ENCODE measurements around the gene COLEC11.

DNA sequence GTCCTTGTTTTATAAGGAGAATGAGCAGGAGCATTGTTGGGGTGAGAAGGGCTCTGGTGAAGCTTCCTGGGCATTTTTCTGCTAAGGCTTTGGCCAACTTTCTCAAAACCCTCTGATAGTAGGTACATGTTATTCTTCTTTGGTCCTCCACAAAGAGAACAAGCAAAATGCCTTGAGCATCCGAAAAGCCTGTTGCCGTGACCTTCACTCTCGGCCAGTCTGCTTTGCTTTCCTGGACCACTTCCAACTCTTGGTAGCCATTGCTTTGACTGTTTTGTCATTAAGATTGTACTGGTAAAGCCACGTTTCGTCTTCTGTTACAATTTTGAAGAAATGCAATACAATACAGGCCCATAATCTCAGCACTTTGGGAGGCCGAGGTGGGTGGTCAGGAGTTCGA, 35.7 kb downstream of the COLEC11 start:
- TF ChIP-seq MEIS1 (CRISPR knock-in tag; IDR thresholded peaks at IDR 0.05; ENCODE audit: borderline replicate concordance) (no peak), ZNF16 (tag by site-specific recombination; IDR thresholded peaks at IDR 0.05; ENCODE audit: low read depth) (no peak), ZNF391 (tag by site-specific recombination; IDR thresholded peaks at IDR 0.05; ENCODE audit: borderline replicate concordance, low read depth) (no peak), KLF10 (tag by site-specific recombination; IDR thresholded peaks at IDR 0.05) (no peak), TRIM28 (IDR thresholded peaks at IDR 0.05; ENCODE audit: borderline replicate concordance, low read length) (no peak), WT1 (tag by site-specific recombination; IDR thresholded peaks at IDR 0.05) (no peak), ZNF133 (tag by site-specific recombination; IDR thresholded peaks at IDR 0.05) (no peak)
- TF ChIP-seq, protein P1, sequence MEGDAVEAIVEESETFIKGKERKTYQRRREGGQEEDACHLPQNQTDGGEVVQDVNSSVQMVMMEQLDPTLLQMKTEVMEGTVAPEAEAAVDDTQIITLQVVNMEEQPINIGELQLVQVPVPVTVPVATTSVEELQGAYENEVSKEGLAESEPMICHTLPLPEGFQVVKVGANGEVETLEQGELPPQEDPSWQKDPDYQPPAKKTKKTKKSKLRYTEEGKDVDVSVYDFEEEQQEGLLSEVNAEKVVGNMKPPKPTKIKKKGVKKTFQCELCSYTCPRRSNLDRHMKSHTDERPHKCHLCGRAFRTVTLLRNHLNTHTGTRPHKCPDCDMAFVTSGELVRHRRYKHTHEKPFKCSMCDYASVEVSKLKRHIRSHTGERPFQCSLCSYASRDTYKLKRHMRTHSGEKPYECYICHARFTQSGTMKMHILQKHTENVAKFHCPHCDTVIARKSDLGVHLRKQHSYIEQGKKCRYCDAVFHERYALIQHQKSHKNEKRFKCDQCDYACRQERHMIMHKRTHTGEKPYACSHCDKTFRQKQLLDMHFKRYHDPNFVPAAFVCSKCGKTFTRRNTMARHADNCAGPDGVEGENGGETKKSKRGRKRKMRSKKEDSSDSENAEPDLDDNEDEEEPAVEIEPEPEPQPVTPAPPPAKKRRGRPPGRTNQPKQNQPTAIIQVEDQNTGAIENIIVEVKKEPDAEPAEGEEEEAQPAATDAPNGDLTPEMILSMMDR (tag by site-specific recombination; IDR thresholded peaks at IDR 0.05): no peak
- TF ChIP-seq, protein P2, sequence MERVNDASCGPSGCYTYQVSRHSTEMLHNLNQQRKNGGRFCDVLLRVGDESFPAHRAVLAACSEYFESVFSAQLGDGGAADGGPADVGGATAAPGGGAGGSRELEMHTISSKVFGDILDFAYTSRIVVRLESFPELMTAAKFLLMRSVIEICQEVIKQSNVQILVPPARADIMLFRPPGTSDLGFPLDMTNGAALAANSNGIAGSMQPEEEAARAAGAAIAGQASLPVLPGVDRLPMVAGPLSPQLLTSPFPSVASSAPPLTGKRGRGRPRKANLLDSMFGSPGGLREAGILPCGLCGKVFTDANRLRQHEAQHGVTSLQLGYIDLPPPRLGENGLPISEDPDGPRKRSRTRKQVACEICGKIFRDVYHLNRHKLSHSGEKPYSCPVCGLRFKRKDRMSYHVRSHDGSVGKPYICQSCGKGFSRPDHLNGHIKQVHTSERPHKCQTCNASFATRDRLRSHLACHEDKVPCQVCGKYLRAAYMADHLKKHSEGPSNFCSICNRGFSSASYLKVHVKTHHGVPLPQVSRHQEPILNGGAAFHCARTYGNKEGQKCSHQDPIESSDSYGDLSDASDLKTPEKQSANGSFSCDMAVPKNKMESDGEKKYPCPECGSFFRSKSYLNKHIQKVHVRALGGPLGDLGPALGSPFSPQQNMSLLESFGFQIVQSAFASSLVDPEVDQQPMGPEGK (tag by site-specific recombination; IDR thresholded peaks at IDR 0.05): no peak
- TF ChIP-seq, protein P3, sequence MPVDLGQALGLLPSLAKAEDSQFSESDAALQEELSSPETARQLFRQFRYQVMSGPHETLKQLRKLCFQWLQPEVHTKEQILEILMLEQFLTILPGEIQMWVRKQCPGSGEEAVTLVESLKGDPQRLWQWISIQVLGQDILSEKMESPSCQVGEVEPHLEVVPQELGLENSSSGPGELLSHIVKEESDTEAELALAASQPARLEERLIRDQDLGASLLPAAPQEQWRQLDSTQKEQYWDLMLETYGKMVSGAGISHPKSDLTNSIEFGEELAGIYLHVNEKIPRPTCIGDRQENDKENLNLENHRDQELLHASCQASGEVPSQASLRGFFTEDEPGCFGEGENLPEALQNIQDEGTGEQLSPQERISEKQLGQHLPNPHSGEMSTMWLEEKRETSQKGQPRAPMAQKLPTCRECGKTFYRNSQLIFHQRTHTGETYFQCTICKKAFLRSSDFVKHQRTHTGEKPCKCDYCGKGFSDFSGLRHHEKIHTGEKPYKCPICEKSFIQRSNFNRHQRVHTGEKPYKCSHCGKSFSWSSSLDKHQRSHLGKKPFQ (tag by site-specific recombination; IDR thresholded peaks at IDR 0.05): no peak

Data from HEK293 (cell line).